HEK293 (cell line): Measurements from ENCODE around the gene ARL5A.

Experiments used
- CTCF ChIA-PET: fragments of 350-600 bp; formaldehyde crosslinking; extraction: SDS; loops from one replicate; lab custom pipeline; 2021; ENCODE audit warnings: antibody characterized with exemption; lab: Yijun Ruan, JAX
- POLR2A ChIA-PET: fragments of 300-600 bp; formaldehyde crosslinking; extraction: SDS; loops from one replicate; lab custom pipeline; 2020; ENCODE audit warnings: antibody characterized with exemption, inconsistent platforms; lab: Yijun Ruan, JAX
- H3K27ac ChIP-seq: fragments of 200-500 bp; sonication (Bioruptor generic); 2 replicates; pipeline ENCODE4 v1.5.1; 2014; ENCODE audit warnings: low read depth, low read length, control low read depth, inconsistent platforms; ENCODE audit errors: extremely low read depth
- H3K36me3 ChIP-seq, 2 experiments: fragments of 200-500 bp in 1 of 2; sonication (Bioruptor generic) in 1 of 2; 1 replicate in 1 of 2; 2 replicates in 1 of 2; pipeline ENCODE4 v1.5.1; 2014 to 2017; ENCODE audit warnings: inconsistent platforms in 2 of 2, low read length in 2 of 2; ENCODE audit not compliant: control insufficient read depth in 2 of 2, insufficient read depth in 1 of 2
- H3K4me1 ChIP-seq: fragments of 200-500 bp; sonication (Bioruptor generic); 2 replicates; pipeline ENCODE4 v1.5.1; 2014; ENCODE audit warnings: mild to moderate bottlenecking, low read length, inconsistent platforms; ENCODE audit not compliant: control insufficient read depth, insufficient read depth
- H3K4me3 ChIP-seq: 2 replicates; pipeline ENCODE4 v1.5.1; 2011; ENCODE audit warnings: low read depth, mild to moderate bottlenecking, control low read depth, low read length, moderate library complexity
- H3K9me3 ChIP-seq: fragments of 200-500 bp; sonication (Bioruptor generic); 2 replicates; pipeline ENCODE4 v1.5.1; 2014; ENCODE audit warnings: low read depth, low read length, inconsistent platforms; ENCODE audit not compliant: control insufficient read depth, insufficient read depth
- OVOL3 ChIP-seq: fragments of 450-650 bp; formaldehyde crosslinking; IDR thresholded peaks from 2 replicates; pipeline ENCODE4 v1.5.1; 2016; ENCODE audit warnings: missing biosample characterization, missing genetic modification characterization
- TCF7L2 ChIP-seq: IDR thresholded peaks from 2 replicates; pipeline ENCODE4 v1.6.1; 2011; ENCODE audit warnings: low read depth, mild to moderate bottlenecking, inconsistent platforms, low read length, moderate library complexity, borderline replicate concordance
- ZBTB8A ChIP-seq: fragments of 450-650 bp; formaldehyde crosslinking; IDR thresholded peaks from 2 replicates; pipeline ENCODE4 v1.5.1; 2016; ENCODE audit warnings: missing biosample characterization, missing genetic modification characterization
- ZNF335 ChIP-seq: fragments of 450-650 bp; formaldehyde crosslinking; conservative IDR thresholded peaks from 2 replicates; pipeline ENCODE4 v1.5.1; 2016; ENCODE audit warnings: missing biosample characterization, missing genetic modification characterization
- ZNF48 ChIP-seq: fragments of 450-650 bp; formaldehyde crosslinking; IDR thresholded peaks from 2 replicates; pipeline ENCODE4 v1.5.1; 2016; ENCODE audit warnings: missing biosample characterization, missing genetic modification characterization
- ZNF555 ChIP-seq: fragments of 450-650 bp; formaldehyde crosslinking; conservative IDR thresholded peaks from 2 replicates; pipeline ENCODE4 v1.5.1; 2017; ENCODE audit warnings: missing biosample characterization, mild to moderate bottlenecking, missing genetic modification characterization, inconsistent platforms
- ZNF600 ChIP-seq: fragments of 450-650 bp; formaldehyde crosslinking; IDR thresholded peaks from 2 replicates; pipeline ENCODE4 v1.5.1; 2016; ENCODE audit warnings: missing biosample characterization, missing genetic modification characterization
- ZNF629 ChIP-seq: fragments of 450-650 bp; formaldehyde crosslinking; IDR thresholded peaks from 2 replicates; pipeline ENCODE4 v1.5.1; 2017; ENCODE audit warnings: missing biosample characterization, missing genetic modification characterization
- ZNF658 ChIP-seq: fragments of 450-650 bp; formaldehyde crosslinking; IDR thresholded peaks from 2 replicates; pipeline ENCODE4; 2016; ENCODE audit warnings: missing biosample characterization, missing genetic modification characterization
- TF ChIP-seq, protein P1 (sequence below): fragments of 450-650 bp; formaldehyde crosslinking; IDR thresholded peaks from 2 replicates; pipeline ENCODE4 v1.5.1; 2016; ENCODE audit warnings: missing biosample characterization, missing genetic modification characterization
- TF ChIP-seq, protein P2 (sequence below): fragments of 450-650 bp; formaldehyde crosslinking; IDR thresholded peaks from 2 replicates; pipeline ENCODE4 v1.5.1; 2016; ENCODE audit warnings: missing biosample characterization, missing genetic modification characterization
- TF ChIP-seq, protein P3 (sequence below): fragments of 450-650 bp; formaldehyde crosslinking; IDR thresholded peaks from 2 replicates; pipeline ENCODE4 v1.5.1; 2016; ENCODE audit warnings: missing biosample characterization, missing genetic modification characterization
- TF ChIP-seq, protein P4 (sequence below): fragments of 450-650 bp; formaldehyde crosslinking; IDR thresholded peaks from 2 replicates; pipeline ENCODE4 v1.5.1; 2016; ENCODE audit warnings: missing biosample characterization, missing genetic modification characterization, low read depth

Gene ARL5A

DNA sequence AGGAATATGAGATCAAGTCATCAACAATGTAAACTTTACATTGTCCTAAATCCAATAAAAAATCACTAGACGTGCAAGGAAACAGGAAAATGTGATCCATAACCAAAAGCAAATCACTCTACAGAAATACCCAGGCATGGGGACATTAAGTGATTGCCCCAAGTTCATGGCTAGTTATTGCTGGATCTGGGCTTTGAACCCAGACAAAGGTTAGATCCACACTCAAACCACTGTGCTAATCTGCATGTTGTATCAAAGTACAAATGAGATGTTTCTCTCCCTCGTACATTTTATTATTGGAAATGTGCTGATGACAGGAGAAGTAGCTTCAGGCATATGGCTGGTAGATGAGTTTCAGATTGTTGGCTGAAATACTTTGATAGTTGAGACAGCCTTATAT, 2.7 kb upstream of the ARL5A start (continued):
- TF ChIP-seq, protein P1, sequence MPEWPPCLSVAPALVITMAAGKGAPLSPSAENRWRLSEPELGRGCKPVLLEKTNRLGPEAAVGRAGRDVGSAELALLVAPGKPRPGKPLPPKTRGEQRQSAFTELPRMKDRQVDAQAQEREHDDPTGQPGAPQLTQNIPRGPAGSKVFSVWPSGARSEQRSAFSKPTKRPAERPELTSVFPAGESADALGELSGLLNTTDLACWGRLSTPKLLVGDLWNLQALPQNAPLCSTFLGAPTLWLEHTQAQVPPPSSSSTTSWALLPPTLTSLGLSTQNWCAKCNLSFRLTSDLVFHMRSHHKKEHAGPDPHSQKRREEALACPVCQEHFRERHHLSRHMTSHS = no peak
- TF ChIP-seq ZNF48 (tag by site-specific recombination) (no peak), ZNF555 (no peak), TCF7L2 (no peak), OVOL3 (tag by site-specific recombination) (no peak), ZNF629 (tag by site-specific recombination) (no peak)
- TF ChIP-seq, protein P2, sequence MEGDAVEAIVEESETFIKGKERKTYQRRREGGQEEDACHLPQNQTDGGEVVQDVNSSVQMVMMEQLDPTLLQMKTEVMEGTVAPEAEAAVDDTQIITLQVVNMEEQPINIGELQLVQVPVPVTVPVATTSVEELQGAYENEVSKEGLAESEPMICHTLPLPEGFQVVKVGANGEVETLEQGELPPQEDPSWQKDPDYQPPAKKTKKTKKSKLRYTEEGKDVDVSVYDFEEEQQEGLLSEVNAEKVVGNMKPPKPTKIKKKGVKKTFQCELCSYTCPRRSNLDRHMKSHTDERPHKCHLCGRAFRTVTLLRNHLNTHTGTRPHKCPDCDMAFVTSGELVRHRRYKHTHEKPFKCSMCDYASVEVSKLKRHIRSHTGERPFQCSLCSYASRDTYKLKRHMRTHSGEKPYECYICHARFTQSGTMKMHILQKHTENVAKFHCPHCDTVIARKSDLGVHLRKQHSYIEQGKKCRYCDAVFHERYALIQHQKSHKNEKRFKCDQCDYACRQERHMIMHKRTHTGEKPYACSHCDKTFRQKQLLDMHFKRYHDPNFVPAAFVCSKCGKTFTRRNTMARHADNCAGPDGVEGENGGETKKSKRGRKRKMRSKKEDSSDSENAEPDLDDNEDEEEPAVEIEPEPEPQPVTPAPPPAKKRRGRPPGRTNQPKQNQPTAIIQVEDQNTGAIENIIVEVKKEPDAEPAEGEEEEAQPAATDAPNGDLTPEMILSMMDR (tag by site-specific recombination) = no peak
- TF ChIP-seq, protein P3, sequence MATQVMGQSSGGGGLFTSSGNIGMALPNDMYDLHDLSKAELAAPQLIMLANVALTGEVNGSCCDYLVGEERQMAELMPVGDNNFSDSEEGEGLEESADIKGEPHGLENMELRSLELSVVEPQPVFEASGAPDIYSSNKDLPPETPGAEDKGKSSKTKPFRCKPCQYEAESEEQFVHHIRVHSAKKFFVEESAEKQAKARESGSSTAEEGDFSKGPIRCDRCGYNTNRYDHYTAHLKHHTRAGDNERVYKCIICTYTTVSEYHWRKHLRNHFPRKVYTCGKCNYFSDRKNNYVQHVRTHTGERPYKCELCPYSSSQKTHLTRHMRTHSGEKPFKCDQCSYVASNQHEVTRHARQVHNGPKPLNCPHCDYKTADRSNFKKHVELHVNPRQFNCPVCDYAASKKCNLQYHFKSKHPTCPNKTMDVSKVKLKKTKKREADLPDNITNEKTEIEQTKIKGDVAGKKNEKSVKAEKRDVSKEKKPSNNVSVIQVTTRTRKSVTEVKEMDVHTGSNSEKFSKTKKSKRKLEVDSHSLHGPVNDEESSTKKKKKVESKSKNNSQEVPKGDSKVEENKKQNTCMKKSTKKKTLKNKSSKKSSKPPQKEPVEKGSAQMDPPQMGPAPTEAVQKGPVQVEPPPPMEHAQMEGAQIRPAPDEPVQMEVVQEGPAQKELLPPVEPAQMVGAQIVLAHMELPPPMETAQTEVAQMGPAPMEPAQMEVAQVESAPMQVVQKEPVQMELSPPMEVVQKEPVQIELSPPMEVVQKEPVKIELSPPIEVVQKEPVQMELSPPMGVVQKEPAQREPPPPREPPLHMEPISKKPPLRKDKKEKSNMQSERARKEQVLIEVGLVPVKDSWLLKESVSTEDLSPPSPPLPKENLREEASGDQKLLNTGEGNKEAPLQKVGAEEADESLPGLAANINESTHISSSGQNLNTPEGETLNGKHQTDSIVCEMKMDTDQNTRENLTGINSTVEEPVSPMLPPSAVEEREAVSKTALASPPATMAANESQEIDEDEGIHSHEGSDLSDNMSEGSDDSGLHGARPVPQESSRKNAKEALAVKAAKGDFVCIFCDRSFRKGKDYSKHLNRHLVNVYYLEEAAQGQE (tag by site-specific recombination) = no peak

DNA sequence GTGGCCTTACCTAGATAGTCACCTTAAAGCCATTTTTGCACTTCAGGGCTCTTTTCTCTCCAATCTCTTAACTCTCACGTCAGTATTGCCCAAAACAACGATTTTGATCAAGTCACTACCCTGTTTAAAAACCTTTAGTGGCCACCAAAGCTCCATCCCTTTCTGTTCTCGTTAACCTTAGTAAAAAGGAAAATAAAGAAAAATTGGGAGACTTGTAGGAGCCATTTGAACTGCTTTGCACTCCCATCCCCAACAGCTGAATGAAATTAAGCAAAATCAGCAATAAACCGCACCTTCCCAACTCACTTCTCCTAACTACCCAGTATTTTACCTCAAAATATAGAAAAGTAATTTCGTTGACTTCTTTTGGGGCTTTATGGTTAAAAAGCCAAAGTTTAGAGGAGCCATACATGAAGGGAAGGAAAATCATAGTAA, 686 bp upstream of the ARL5A start:
- no peaks in the 10 kb centered on the region for H3K9me3 ChIP-seq
- peaks cover 1% of the 10 kb centered on the region; the same call in 1 of the 2 replicates for H3K4me1 ChIP-seq
- CTCF ChIA-PET = interaction anchor here (2.1 kb wide), 1 partner anchor 197 kb away, joined by 6 read pairs; no protein-coding TSS in a partner anchor
- H3K36me3 ChIP-seq = no peaks in the 10 kb centered on the region
- peak overlapping the region; percentile 38 for H3K4me3 ChIP-seq
- TF ChIP-seq, protein P2 (tag by site-specific recombination) = 0 out of 2 replicates have a peak, but pooled peaks have one; percentile 3
- no peak for TF ChIP-seq ZNF658 (tag by site-specific recombination)
- H3K27ac ChIP-seq = no peak overlapping the region
- POLR2A ChIA-PET = interaction anchor here (1.0 to 1.3 kb wide), 5 partner anchors 17 to 57 kb away, joined by 3 to 9 read pairs (median 5); no protein-coding TSS in a partner anchor

DNA sequence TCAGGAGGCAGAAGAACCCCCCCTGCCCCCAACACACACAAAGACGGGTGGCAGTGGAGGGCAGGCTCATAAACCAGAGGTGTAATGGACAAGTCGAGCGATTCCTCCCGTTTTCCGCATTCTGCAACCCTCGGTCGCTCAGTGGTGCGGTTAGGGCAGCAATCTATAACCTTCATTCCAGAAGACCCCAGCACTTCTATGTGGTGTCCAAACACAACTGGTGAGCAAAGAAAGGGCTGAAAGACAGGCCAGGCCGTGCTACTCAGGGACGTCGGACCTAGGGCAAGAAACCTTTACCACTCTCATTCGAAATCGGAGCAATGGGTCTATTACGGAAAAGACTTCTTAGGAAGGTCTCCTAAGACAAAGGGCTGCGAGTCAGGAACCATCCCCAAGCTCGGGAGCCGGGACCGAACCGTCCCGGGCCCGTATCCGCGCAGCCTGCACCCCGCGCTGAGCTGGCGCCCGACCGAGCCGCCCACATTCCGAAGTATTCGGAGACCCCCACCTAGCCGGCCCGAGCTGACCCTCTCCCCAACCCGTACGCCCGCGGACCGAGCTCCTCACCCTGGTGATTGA, 568 bp downstream of the ARL5A start:
- peak; percentile 40; the same call in 1 of the 2 replicates for TF ChIP-seq ZNF335 (tag by site-specific recombination)
- TF ChIP-seq, protein P4, sequence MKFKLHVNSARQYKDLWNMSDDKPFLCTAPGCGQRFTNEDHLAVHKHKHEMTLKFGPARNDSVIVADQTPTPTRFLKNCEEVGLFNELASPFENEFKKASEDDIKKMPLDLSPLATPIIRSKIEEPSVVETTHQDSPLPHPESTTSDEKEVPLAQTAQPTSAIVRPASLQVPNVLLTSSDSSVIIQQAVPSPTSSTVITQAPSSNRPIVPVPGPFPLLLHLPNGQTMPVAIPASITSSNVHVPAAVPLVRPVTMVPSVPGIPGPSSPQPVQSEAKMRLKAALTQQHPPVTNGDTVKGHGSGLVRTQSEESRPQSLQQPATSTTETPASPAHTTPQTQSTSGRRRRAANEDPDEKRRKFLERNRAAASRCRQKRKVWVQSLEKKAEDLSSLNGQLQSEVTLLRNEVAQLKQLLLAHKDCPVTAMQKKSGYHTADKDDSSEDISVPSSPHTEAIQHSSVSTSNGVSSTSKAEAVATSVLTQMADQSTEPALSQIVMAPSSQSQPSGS (tag by site-specific recombination) = no peak
- TF ChIP-seq ZNF600 (tag by site-specific recombination) = 0 out of 2 replicates have a peak, but pooled peaks have one; percentile 13
- TF ChIP-seq ZBTB8A (tag by site-specific recombination) = peak; percentile 11; the same call in 1 of the 2 replicates
- peaks cover 4% of the 10 kb centered on the region; the same call in 1 of the 2 replicates for H3K4me1 ChIP-seq
- H3K27ac ChIP-seq = peak overlapping the region; percentile 69
- no peaks in the 10 kb centered on the region for H3K9me3 ChIP-seq
- H3K36me3 ChIP-seq = no peaks in the 10 kb centered on the region
- POLR2A ChIA-PET = interaction anchor here (0.6 to 1.8 kb wide), 12 partner anchors 11 to 169 kb away, joined by 3 to 9 read pairs (median 4); no protein-coding TSS in a partner anchor
- CTCF ChIA-PET = interaction anchor here (0.6 to 1.4 kb wide), 2 partner anchors 10 to 137 kb away, joined by 3 read pairs; no protein-coding TSS in a partner anchor
- H3K4me3 ChIP-seq = peak overlapping the region; percentile 95
